Breast epithelium (tissue), 3 donors: ENCODE measurements around the gene CARD9.
"Not testable (repeated sequence)": the region's sequence is repeated elsewhere in the genome, so short reads cannot be mapped to it uniquely, and the experiment has no call there.

Experiments used
- POLR2A ChIP-seq: fragments of 450-650 bp; IDR thresholded peaks from one replicate; pipeline ENCODE4 v1.6.1; 2016; ENCODE audit warnings: antibody characterized with exemption, mild to moderate bottlenecking, moderate library complexity
- TF ChIP-seq, protein P1 (sequence below), 3 donors: fragments of 450-650 bp; IDR thresholded peaks; one replicate each; pipeline ENCODE4 v1.5.1; 2016 to 2017; ENCODE audit warnings: antibody characterized with exemption in 3 of 3, mild to moderate bottlenecking in 3 of 3, moderate library complexity in 3 of 3

DNA sequence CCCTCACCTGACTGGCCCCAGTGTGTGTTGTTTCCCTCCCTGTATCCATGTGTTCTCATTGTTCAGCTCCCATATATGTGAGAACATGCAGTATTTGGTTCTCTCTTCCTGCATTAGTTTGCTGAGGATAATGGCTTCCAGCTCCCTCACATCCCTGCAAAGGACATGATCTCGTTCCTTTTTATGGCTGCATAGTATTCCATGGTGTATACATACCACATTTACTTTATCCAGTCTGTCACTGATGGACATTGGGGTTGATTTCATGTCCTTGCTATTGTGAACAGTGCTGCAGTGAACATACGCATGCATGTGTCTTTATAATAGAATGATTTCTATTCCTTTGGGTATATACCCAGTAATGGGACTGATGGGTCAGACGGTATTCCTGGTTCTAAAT lies 53.5 kb downstream of the CARD9 start:
- TF ChIP-seq, protein P1, sequence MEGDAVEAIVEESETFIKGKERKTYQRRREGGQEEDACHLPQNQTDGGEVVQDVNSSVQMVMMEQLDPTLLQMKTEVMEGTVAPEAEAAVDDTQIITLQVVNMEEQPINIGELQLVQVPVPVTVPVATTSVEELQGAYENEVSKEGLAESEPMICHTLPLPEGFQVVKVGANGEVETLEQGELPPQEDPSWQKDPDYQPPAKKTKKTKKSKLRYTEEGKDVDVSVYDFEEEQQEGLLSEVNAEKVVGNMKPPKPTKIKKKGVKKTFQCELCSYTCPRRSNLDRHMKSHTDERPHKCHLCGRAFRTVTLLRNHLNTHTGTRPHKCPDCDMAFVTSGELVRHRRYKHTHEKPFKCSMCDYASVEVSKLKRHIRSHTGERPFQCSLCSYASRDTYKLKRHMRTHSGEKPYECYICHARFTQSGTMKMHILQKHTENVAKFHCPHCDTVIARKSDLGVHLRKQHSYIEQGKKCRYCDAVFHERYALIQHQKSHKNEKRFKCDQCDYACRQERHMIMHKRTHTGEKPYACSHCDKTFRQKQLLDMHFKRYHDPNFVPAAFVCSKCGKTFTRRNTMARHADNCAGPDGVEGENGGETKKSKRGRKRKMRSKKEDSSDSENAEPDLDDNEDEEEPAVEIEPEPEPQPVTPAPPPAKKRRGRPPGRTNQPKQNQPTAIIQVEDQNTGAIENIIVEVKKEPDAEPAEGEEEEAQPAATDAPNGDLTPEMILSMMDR (IDR thresholded peaks at IDR 0.05): not testable (repeated sequence)
- not testable (repeated sequence) for TF ChIP-seq POLR2A
